CD1c-positive myeloid dendritic cell (primary cell): Measurements from ENCODE around the gene MYO1A.

Experiments
- DNase-seq: peaks from one replicate; pipeline ENCODE4 v3.0.0-alpha.2; 2016; ENCODE audit errors: extremely low spot score

The MYO1A gene

GRCh38 chr12:57012600-57013465 is 37.1 kb downstream of the MYO1A start:
- DNase-seq, result no peak

GRCh38 chr12:57011438-57012424 is 38.2 kb downstream of the MYO1A start:
- DNase-seq, result no peak

GRCh38 chr12:57010627-57011247 is 39.2 kb downstream of the MYO1A start:
- no peak for DNase-seq

- no peak for DNase-seq
Observed at GRCh38 chr12:57009949-57010626, 39.8 kb downstream of the MYO1A start.

GRCh38 chr12:57008178-57008577 is 41.8 kb downstream of the MYO1A start:
- peak; percentile 70 for DNase-seq

- no peak for DNase-seq
Observed at GRCh38 chr12:57006809-57007475, 43.0 kb downstream of the MYO1A start.

GRCh38 chr12:57005980-57006808 is 43.7 kb downstream of the MYO1A start, which contains the start of gene ZBTB39:
Gene ZBTB39, minus strand, starts transcription at chr12:57006546. Its CDS starts 1,629 bp downstream, at chr12:57004917.
- peak; percentile 81 for DNase-seq

GRCh38 chr12:57004651-57005050 is 45.3 kb downstream of the MYO1A start:
- DNase-seq, result no peak

GRCh38 chr12:57003395-57003794 is 46.5 kb downstream of the MYO1A start:
- no peak for DNase-seq

- DNase-seq, result peak; percentile 81
Observed at GRCh38 chr12:57001448-57001906, 48.5 kb downstream of the MYO1A start.

- no peak for DNase-seq
Observed at GRCh38 chr12:57000393-57000792, 49.5 kb downstream of the MYO1A start.

GRCh38 chr12:56999456-56999855 is 50.5 kb downstream of the MYO1A start:
- no peak for DNase-seq

- no peak for DNase-seq
Observed at GRCh38 chr12:56998981-56999380, 50.9 kb downstream of the MYO1A start.

- no peak for DNase-seq
Observed at GRCh38 chr12:56998316-56998715, 51.6 kb downstream of the MYO1A start.

GRCh38 chr12:56996793-56997545 is 53.0 kb downstream of the MYO1A start:
- no peak for DNase-seq

GRCh38 chr12:56995930-56996496 is 53.9 kb downstream of the MYO1A start:
- DNase-seq, result no peak

GRCh38 chr12:56995201-56995929 is 54.6 kb downstream of the MYO1A start:
- no peak for DNase-seq

GRCh38 chr12:56994231-56994746 is 55.6 kb downstream of the MYO1A start:
- no peak for DNase-seq
